ENCODE data around the gene FAH.

FAH gene

GRCh38 chr15:80204231-80204630 is 51.4 kb downstream of the FAH start:
- no peak overlapping the region for H3K9ac ChIP-seq (ENCODE audit: low read depth, low read length)
- no peaks in the 10 kb centered on the region for H3K36me3 ChIP-seq (ENCODE audit: insufficient read depth, low read length)
- H3K9me3 ChIP-seq (ENCODE audit: control insufficient read depth, insufficient read depth, low read length) = no peaks in the 10 kb centered on the region
- peaks cover 4% of the 10 kb centered on the region for H3K4me1 ChIP-seq (ENCODE audit: insufficient read depth, low read length)

- Histone ChIP-seq H3K9ac (ENCODE audit: low read depth, low read length) (no peak overlapping the region), H3K9me3 (ENCODE audit: control insufficient read depth, insufficient read depth, low read length) (no peaks in the 10 kb centered on the region), H3K4me1 (ENCODE audit: insufficient read depth, low read length) (no peaks in the 10 kb centered on the region), H3K36me3 (ENCODE audit: insufficient read depth, low read length) (no peaks in the 10 kb centered on the region)
These were observed 55.1 kb downstream of the FAH start for GRCh38 chr15:80207887-80208286.

- Histone ChIP-seq H3K4me1 (ENCODE audit: insufficient read depth, low read length) (no peaks in the 10 kb centered on the region), H3K36me3 (ENCODE audit: insufficient read depth, low read length) (no peaks in the 10 kb centered on the region), H3K9me3 (ENCODE audit: control insufficient read depth, insufficient read depth, low read length) (no peaks in the 10 kb centered on the region), H3K9ac (ENCODE audit: low read depth, low read length) (no peak overlapping the region)
These were observed 56.2 kb downstream of the FAH start for GRCh38 chr15:80208758-80209734.

GRCh38 chr15:80210611-80211573 is 58.1 kb downstream of the FAH start:
- Histone ChIP-seq H3K36me3 (ENCODE audit: insufficient read depth, low read length) (no peaks in the 10 kb centered on the region), H3K9me3 (ENCODE audit: control insufficient read depth, insufficient read depth, low read length) (no peaks in the 10 kb centered on the region), H3K9ac (ENCODE audit: low read depth, low read length) (no peak overlapping the region), H3K4me1 (ENCODE audit: insufficient read depth, low read length) (no peaks in the 10 kb centered on the region)

GRCh38 chr15:80211976-80212375 is 59.2 kb downstream of the FAH start:
- no peaks in the 10 kb centered on the region for H3K36me3 ChIP-seq (ENCODE audit: insufficient read depth, low read length)
- H3K9ac ChIP-seq (ENCODE audit: low read depth, low read length) = no peak overlapping the region
- H3K4me1 ChIP-seq (ENCODE audit: insufficient read depth, low read length) = no peaks in the 10 kb centered on the region
- H3K9me3 ChIP-seq (ENCODE audit: control insufficient read depth, insufficient read depth, low read length) = no peaks in the 10 kb centered on the region

GRCh38 chr15:80214910-80215309 is 62.1 kb downstream of the FAH start:
- H3K9me3 ChIP-seq (ENCODE audit: control insufficient read depth, insufficient read depth, low read length) = no peaks in the 10 kb centered on the region
- H3K9ac ChIP-seq (ENCODE audit: low read depth, low read length) = no peak overlapping the region
- no peaks in the 10 kb centered on the region for H3K36me3 ChIP-seq (ENCODE audit: insufficient read depth, low read length)
- H3K4me1 ChIP-seq (ENCODE audit: insufficient read depth, low read length) = no peaks in the 10 kb centered on the region

- Histone ChIP-seq H3K9me3 (ENCODE audit: control insufficient read depth, insufficient read depth, low read length) (no peaks in the 10 kb centered on the region), H3K4me1 (ENCODE audit: insufficient read depth, low read length) (no peaks in the 10 kb centered on the region), H3K36me3 (ENCODE audit: insufficient read depth, low read length) (no peaks in the 10 kb centered on the region), H3K9ac (ENCODE audit: low read depth, low read length) (no peak overlapping the region)
These were observed 63.3 kb downstream of the FAH start for GRCh38 chr15:80216141-80216540.

- H3K4me1 ChIP-seq (ENCODE audit: insufficient read depth, low read length) = no peaks in the 10 kb centered on the region
- no peaks in the 10 kb centered on the region for H3K9me3 ChIP-seq (ENCODE audit: control insufficient read depth, insufficient read depth, low read length)
- H3K9ac ChIP-seq (ENCODE audit: low read depth, low read length) = no peak overlapping the region
- H3K36me3 ChIP-seq (ENCODE audit: insufficient read depth, low read length) = no peaks in the 10 kb centered on the region
These were observed 64.1 kb downstream of the FAH start for GRCh38 chr15:80216911-80217310.

- Histone ChIP-seq H3K36me3 (ENCODE audit: insufficient read depth, low read length) (no peaks in the 10 kb centered on the region), H3K4me1 (ENCODE audit: insufficient read depth, low read length) (no peaks in the 10 kb centered on the region), H3K9ac (ENCODE audit: low read depth, low read length) (no peak overlapping the region), H3K9me3 (ENCODE audit: control insufficient read depth, insufficient read depth, low read length) (no peaks in the 10 kb centered on the region)
These were observed 64.6 kb downstream of the FAH start for GRCh38 chr15:80217327-80217900.

GRCh38 chr15:80219955-80220354 is 67.2 kb downstream of the FAH start:
- no peaks in the 10 kb centered on the region for H3K36me3 ChIP-seq (ENCODE audit: insufficient read depth, low read length)
- H3K9ac ChIP-seq (ENCODE audit: low read depth, low read length) = no peak overlapping the region
- no peaks in the 10 kb centered on the region for H3K4me1 ChIP-seq (ENCODE audit: insufficient read depth, low read length)
- H3K9me3 ChIP-seq (ENCODE audit: control insufficient read depth, insufficient read depth, low read length) = no peaks in the 10 kb centered on the region

- Histone ChIP-seq H3K9me3 (ENCODE audit: control insufficient read depth, insufficient read depth, low read length) (no peaks in the 10 kb centered on the region), H3K36me3 (ENCODE audit: insufficient read depth, low read length) (no peaks in the 10 kb centered on the region), H3K9ac (ENCODE audit: low read depth, low read length) (no peak overlapping the region), H3K4me1 (ENCODE audit: insufficient read depth, low read length) (no peaks in the 10 kb centered on the region)
These were observed 76.3 kb downstream of the FAH start for GRCh38 chr15:80228959-80229610.

- Histone ChIP-seq H3K9me3 (ENCODE audit: control insufficient read depth, insufficient read depth, low read length) (no peaks in the 10 kb centered on the region), H3K9ac (ENCODE audit: low read depth, low read length) (no peak overlapping the region), H3K36me3 (ENCODE audit: insufficient read depth, low read length) (no peaks in the 10 kb centered on the region), H3K4me1 (ENCODE audit: insufficient read depth, low read length) (no peaks in the 10 kb centered on the region)
These were observed 78.6 kb downstream of the FAH start for GRCh38 chr15:80231371-80231770.

- no peaks in the 10 kb centered on the region for H3K36me3 ChIP-seq (ENCODE audit: insufficient read depth, low read length)
- no peaks in the 10 kb centered on the region for H3K9me3 ChIP-seq (ENCODE audit: control insufficient read depth, insufficient read depth, low read length)
- H3K4me1 ChIP-seq (ENCODE audit: insufficient read depth, low read length) = no peaks in the 10 kb centered on the region
- no peak overlapping the region for H3K9ac ChIP-seq (ENCODE audit: low read depth, low read length)
These were observed 80.8 kb downstream of the FAH start for GRCh38 chr15:80233581-80233980.

- no peaks in the 10 kb centered on the region for H3K9me3 ChIP-seq (ENCODE audit: control insufficient read depth, insufficient read depth, low read length)
- no peaks in the 10 kb centered on the region for H3K36me3 ChIP-seq (ENCODE audit: insufficient read depth, low read length)
- no peak overlapping the region for H3K9ac ChIP-seq (ENCODE audit: low read depth, low read length)
- no peaks in the 10 kb centered on the region for H3K4me1 ChIP-seq (ENCODE audit: insufficient read depth, low read length)
These were observed 82.1 kb downstream of the FAH start for GRCh38 chr15:80234883-80235282.

Data from ES-I3 (cell line).